ENCODE data around the gene PRKCA. TPM values are rescaled to one million over a fixed set of nuclear protein-coding genes. Genes with fewer than 3 reads are reported as not detected.

Gene PRKCA
- polyA plus RNA-seq, 2 of the 4 experiments (the other 2 are of a cell fraction) = 28.8 to 65.0 TPM

- Histone ChIP-seq H3K4me2 (no peak overlapping the region), H3K4me1 (peaks cover 20% of the 10 kb centered on the region), H3K27ac (no peak overlapping the region), H3K4me3 (no peak overlapping the region), H3K9me3 (no peaks in the 10 kb centered on the region)
- 83% methylated on average over 2 of the region's 2 CpGs for WGBS (ENCODE audit: missing lambda C conversion rate)
- ATAC-seq (no peak), DNase-seq (ENCODE audit: low read depth in 1 of 2, low spot score in 1 of 2) (no peak), FAIRE-seq (peak; percentile 63)
- TF ChIP-seq, protein P1, sequence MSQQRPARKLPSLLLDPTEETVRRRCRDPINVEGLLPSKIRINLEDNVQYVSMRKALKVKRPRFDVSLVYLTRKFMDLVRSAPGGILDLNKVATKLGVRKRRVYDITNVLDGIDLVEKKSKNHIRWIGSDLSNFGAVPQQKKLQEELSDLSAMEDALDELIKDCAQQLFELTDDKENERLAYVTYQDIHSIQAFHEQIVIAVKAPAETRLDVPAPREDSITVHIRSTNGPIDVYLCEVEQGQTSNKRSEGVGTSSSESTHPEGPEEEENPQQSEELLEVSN (IDR thresholded peaks at IDR 0.05; ENCODE audit: borderline replicate concordance, low read depth) = no peak
- TF ChIP-seq HEYL (CRISPR knock-in tag; IDR thresholded peaks at IDR 0.05) (no peak), EHF (CRISPR knock-in tag; IDR thresholded peaks at IDR 0.05) (no peak), ZNF302 (CRISPR knock-in tag; IDR thresholded peaks at IDR 0.05) (no peak), RCOR1 (IDR thresholded peaks at IDR 0.05; ENCODE audit: low read depth, low read length) (no peak)
- ChIA-PET POLR2A (no interaction called here), CTCF (interaction anchor here (0.5 to 4.0 kb wide), 4 partner anchors 11 to 355 kb away, joined by 3 to 15 read pairs (median 4); no protein-coding TSS in a partner anchor)
Measured at GRCh38 chr17:66555605-66556004, 253.2 kb downstream of the PRKCA start.

- DNase-seq (ENCODE audit: low read depth in 1 of 2, low spot score in 1 of 2) = no peak
- H3K9me3 ChIP-seq = no peaks in the 10 kb centered on the region
- WGBS (ENCODE audit: missing lambda C conversion rate) = 91% methylated on average over 3 of the region's 3 CpGs
- no peak overlapping the region for H3K4me2 ChIP-seq
- ChIA-PET POLR2A (no interaction called here), CTCF (interaction anchor here (1.0 to 4.0 kb wide), 5 partner anchors 9 to 357 kb away, joined by 3 to 15 read pairs (median 4); no protein-coding TSS in a partner anchor)
- TF ChIP-seq NPAS2 (CRISPR knock-in tag; IDR thresholded peaks at IDR 0.05; ENCODE audit: borderline replicate concordance) = no peak
- FAIRE-seq = no peak
- H3K27ac ChIP-seq = no peak overlapping the region
- H3K4me3 ChIP-seq = no peak overlapping the region
- no peak for ATAC-seq
- H3K4me1 ChIP-seq = peaks cover 4% of the 10 kb centered on the region
Measured at GRCh38 chr17:66557200-66557599, 254.8 kb downstream of the PRKCA start.

- FAIRE-seq = peak; percentile 23
- no peak for TF ChIP-seq JUN (IDR thresholded peaks at IDR 0.05)
- TF ChIP-seq ZSCAN20 (CRISPR knock-in tag; IDR thresholded peaks at IDR 0.05) = no peak
- no peak for TF ChIP-seq GATA3 (IDR thresholded peaks at IDR 0.05; ENCODE audit: borderline replicate concordance)
- TF ChIP-seq MAZ (IDR thresholded peaks at IDR 0.05; ENCODE audit: borderline replicate concordance, low read depth, low read length) = no peak
- no peak for TF ChIP-seq BHLHE40 (IDR thresholded peaks at IDR 0.05; ENCODE audit: low read depth, low read length)
- TF ChIP-seq RFX5 (IDR thresholded peaks at IDR 0.05) = no peak
- TF ChIP-seq, protein P2, sequence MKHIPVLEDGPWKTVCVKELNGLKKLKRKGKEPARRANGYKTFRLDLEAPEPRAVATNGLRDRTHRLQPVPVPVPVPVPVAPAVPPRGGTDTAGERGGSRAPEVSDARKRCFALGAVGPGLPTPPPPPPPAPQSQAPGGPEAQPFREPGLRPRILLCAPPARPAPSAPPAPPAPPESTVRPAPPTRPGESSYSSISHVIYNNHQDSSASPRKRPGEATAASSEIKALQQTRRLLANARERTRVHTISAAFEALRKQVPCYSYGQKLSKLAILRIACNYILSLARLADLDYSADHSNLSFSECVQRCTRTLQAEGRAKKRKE (CRISPR knock-in tag; IDR thresholded peaks at IDR 0.05; ENCODE audit: low read depth) = no peak
- no peak for TF ChIP-seq FOSL2 (IDR thresholded peaks at IDR 0.05)
- no peak for TF ChIP-seq FOSL2 (CRISPR knock-in tag; IDR thresholded peaks at IDR 0.05)
- TF ChIP-seq POLR2AphosphoS2 (conservative IDR thresholded peaks at IDR 0.05; ENCODE audit: low read length) = no peak
- no peak for TF ChIP-seq HMGXB4 (CRISPR knock-in tag; IDR thresholded peaks at IDR 0.05; ENCODE audit: borderline replicate concordance)
- TF ChIP-seq RNF2 (IDR thresholded peaks at IDR 0.05; ENCODE audit: borderline replicate concordance, low read depth) = no peak
- TF ChIP-seq NPAS2 (CRISPR knock-in tag; IDR thresholded peaks at IDR 0.05; ENCODE audit: borderline replicate concordance) = no peak
- no peak overlapping the region for H3K4me3 ChIP-seq
- ChIA-PET POLR2A (interaction anchor here (0.6 kb wide), 1 partner anchor 9 kb away, joined by 4 read pairs; no protein-coding TSS in a partner anchor), CTCF (interaction anchor here (1.0 to 4.0 kb wide), 4 partner anchors 8 to 358 kb away, joined by 3 to 15 read pairs (median 4); no protein-coding TSS in a partner anchor)
- 86% methylated on average over 8 of the region's 8 CpGs for WGBS (ENCODE audit: missing lambda C conversion rate)
- DNase-seq (ENCODE audit: low read depth in 1 of 2, low spot score in 1 of 2) = no peak
- no peak overlapping the region for H3K27ac ChIP-seq
- no peak for ATAC-seq
- H3K4me1 ChIP-seq = no peaks in the 10 kb centered on the region
- H3K4me2 ChIP-seq = no peak overlapping the region
- H3K9me3 ChIP-seq = no peaks in the 10 kb centered on the region
Measured at GRCh38 chr17:66557886-66558285, 255.5 kb downstream of the PRKCA start.
